ENCODE results near the gene PTBP1.

DNA sequence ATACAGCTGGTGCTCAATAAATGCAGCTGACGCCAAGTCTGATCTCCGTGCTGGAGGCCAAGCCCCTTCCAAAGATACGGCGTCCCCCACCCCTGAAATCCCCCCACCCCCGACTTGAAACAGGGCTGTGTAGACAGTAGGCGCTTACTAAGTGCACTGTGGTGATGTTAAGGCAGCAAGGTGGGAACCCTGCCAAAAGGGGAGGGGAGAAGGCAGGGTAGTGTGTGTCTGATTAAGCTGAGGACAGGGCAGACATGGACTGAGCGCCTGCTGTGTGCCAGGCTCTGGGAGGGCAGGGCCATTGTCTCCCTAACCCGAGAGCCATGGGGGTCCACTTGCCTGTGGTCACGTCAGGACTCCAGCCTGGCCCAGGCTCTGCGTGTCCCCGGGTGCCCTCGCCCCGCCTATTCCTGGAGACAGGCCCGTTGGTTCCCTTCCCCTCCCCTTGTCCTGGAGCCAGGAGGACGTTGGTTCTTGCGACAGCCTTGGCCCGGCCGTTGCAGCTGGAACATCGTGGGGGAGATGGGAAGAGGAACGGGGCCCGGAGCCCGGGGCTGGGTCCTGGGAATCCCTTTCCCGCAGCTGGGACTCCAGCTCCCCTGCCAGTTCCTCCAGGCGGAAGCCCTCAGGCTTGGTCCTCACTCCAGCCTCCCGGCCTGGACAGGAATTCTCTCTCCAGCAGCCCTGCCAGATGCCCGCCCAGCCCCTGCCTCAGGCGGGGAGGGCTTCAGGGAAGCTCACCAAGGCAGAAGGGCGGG, 53.1 kb downstream of the PTBP1 start:
- TF ChIP-seq POLR2AphosphoS5 (IDR thresholded peaks at IDR 0.05; ENCODE audit: low read depth, low read length) (no peak), POLR2A (IDR thresholded peaks at IDR 0.05; ENCODE audit: low read depth, low read length) (no peak)
